IMR-90 (cell line): ENCODE measurements around the gene AMT. TPM values are rescaled to one million over a fixed set of nuclear protein-coding genes. Genes with fewer than 3 reads are reported as not detected.

Source experiments
- ATAC-seq: fragments of 200-7000 bp; cut with Tn5 transposase; 2 replicates; pipeline ENCODE4 v1.9.1; 2020; ENCODE audit warnings: low read depth, mild to moderate bottlenecking, moderate library complexity
- BruUV-seq: library from RNA; stranded (reverse); fragments of 400-500 nt; replicated peaks from 2 replicates; lab custom pipeline; 2021; lab: Mats Ljungman, UMichigan
- CTCF ChIA-PET: fragments of 300-600 bp; formaldehyde crosslinking; extraction: SDS; loops from one replicate; lab custom pipeline; 2021; ENCODE audit warnings: antibody characterized with exemption; lab: Yijun Ruan, JAX
- POLR2A ChIA-PET: fragments of 300-600 bp; sonication (Branson Sonifier 250); formaldehyde crosslinking; loops from one replicate; lab custom pipeline; 2022; ENCODE audit warnings: antibody characterized with exemption; ENCODE audit not compliant: unreplicated experiment; lab: Charles Lee
- DNase-seq: peaks from one replicate; pipeline ENCODE4 v3.0.0; 2013
- H2AFZ ChIP-seq: replicated peaks from 2 replicates; pipeline ENCODE3; 2013; ENCODE audit warnings: low read length, mild to moderate bottlenecking; ENCODE audit not compliant: poor library complexity
- H2AK5ac ChIP-seq: 2 replicates; pipeline ENCODE4 v1.6.1; 2013; ENCODE audit warnings: low read depth, low read length, inconsistent platforms
- H2AK9ac ChIP-seq: replicated peaks from 2 replicates; pipeline ENCODE3; 2013; ENCODE audit warnings: mild to moderate bottlenecking, low read depth, low read length, moderate library complexity; ENCODE audit not compliant: poor library complexity
- H2BK120ac ChIP-seq: 2 replicates; pipeline ENCODE4 v1.6.1; 2013; ENCODE audit warnings: low read depth, low read length, inconsistent platforms
- H2BK15ac ChIP-seq: 3 replicates; pipeline ENCODE4 v1.6.1; 2013; ENCODE audit warnings: low read depth, low read length, inconsistent platforms
- H2BK20ac ChIP-seq: 2 replicates; pipeline ENCODE4 v1.6.1; 2013; ENCODE audit warnings: low read depth, mild to moderate bottlenecking, inconsistent platforms, low read length, moderate library complexity
- H2BK5ac ChIP-seq: 2 replicates; pipeline ENCODE4 v1.6.1; 2013; ENCODE audit warnings: mild to moderate bottlenecking, low read depth, low read length, inconsistent platforms; ENCODE audit not compliant: poor library complexity, severe bottlenecking
- H3K14ac ChIP-seq: replicated peaks from 2 replicates; pipeline ENCODE4 v1.6.1; 2013; ENCODE audit warnings: low read depth, low read length, inconsistent platforms
- H3K18ac ChIP-seq: 2 replicates; pipeline ENCODE4 v1.6.1; 2013; ENCODE audit warnings: low read depth, low read length, control low read depth
- H3K23ac ChIP-seq: 2 replicates; pipeline ENCODE4 v1.6.1; 2013; ENCODE audit warnings: low read depth, low read length, inconsistent platforms
- H3K27ac ChIP-seq: 2 replicates; pipeline ENCODE4 v1.5.1; 2013; ENCODE audit warnings: mild to moderate bottlenecking, control low read depth, low read length; ENCODE audit not compliant: insufficient read depth
- H3K27me3 ChIP-seq: 2 replicates; pipeline ENCODE4 v1.6.1; 2013; ENCODE audit warnings: low read length; ENCODE audit not compliant: control insufficient read depth, insufficient read depth
- H3K36me3 ChIP-seq: 2 replicates; pipeline ENCODE4 v1.6.1; 2013; ENCODE audit warnings: low read length, mixed read lengths; ENCODE audit not compliant: control insufficient read depth, insufficient read depth
- H3K4ac ChIP-seq: 2 replicates; pipeline ENCODE4 v1.6.1; 2013; ENCODE audit warnings: low read depth, low read length, inconsistent platforms
- H3K4me1 ChIP-seq: 2 replicates; pipeline ENCODE4 v1.6.1; 2013; ENCODE audit warnings: low read length, mixed read lengths; ENCODE audit not compliant: control insufficient read depth, insufficient read depth
- H3K4me2 ChIP-seq: 2 replicates; pipeline ENCODE4 v1.6.1; 2013; ENCODE audit warnings: low read depth, mild to moderate bottlenecking, control low read depth, low read length, moderate library complexity
- H3K4me3 ChIP-seq: 2 replicates; pipeline ENCODE4 v1.5.1; 2013; ENCODE audit warnings: low read depth, mild to moderate bottlenecking, control low read depth, low read length, moderate library complexity; ENCODE audit not compliant: insufficient read depth
- H3K56ac ChIP-seq: 2 replicates; pipeline ENCODE4 v1.6.1; 2013; ENCODE audit warnings: low read length, inconsistent platforms; ENCODE audit not compliant: insufficient read depth; ENCODE audit errors: extremely low read depth
- H3K79me1 ChIP-seq, 2 experiments: 2 replicates each; pipeline ENCODE4 v1.6.1; 2013; ENCODE audit warnings: low read length in 2 of 2, inconsistent platforms in 1 of 2, low read depth in 1 of 2
- H3K9ac ChIP-seq: 2 replicates; pipeline ENCODE4 v1.6.1; 2013; ENCODE audit warnings: low read depth, low read length, control low read depth
- H3K9me1 ChIP-seq: 2 replicates; pipeline ENCODE4 v1.6.1; 2013; ENCODE audit warnings: low read length, inconsistent platforms; ENCODE audit not compliant: insufficient read depth
- H3K9me3 ChIP-seq: 2 replicates; pipeline ENCODE4 v1.6.1; 2013; ENCODE audit warnings: low read length; ENCODE audit not compliant: control insufficient read depth, insufficient read depth
- H4K20me1 ChIP-seq: 2 replicates; pipeline ENCODE4 v1.6.1; 2013; ENCODE audit warnings: low read length, inconsistent platforms; ENCODE audit not compliant: insufficient read depth
- H4K5ac ChIP-seq: 2 replicates; pipeline ENCODE4 v1.6.1; 2013; ENCODE audit warnings: mild to moderate bottlenecking, low read depth, low read length, control low read depth
- H4K8ac ChIP-seq, 2 experiments: 2 replicates each; pipeline ENCODE4 v1.6.1; 2013; ENCODE audit warnings: low read depth in 2 of 2, low read length in 2 of 2, control low read depth in 1 of 2, inconsistent platforms in 1 of 2
- H4K91ac ChIP-seq: 2 replicates; pipeline ENCODE4 v1.6.1; 2013; ENCODE audit warnings: low read depth, low read length, inconsistent platforms; ENCODE audit not compliant: insufficient read depth
- MAFK ChIP-seq: IDR thresholded peaks from 2 replicates; pipeline ENCODE4 v1.6.1; 2012; ENCODE audit warnings: low read depth, low read length, improper control_type of control experiment
- MXI1 ChIP-seq: IDR thresholded peaks from 2 replicates; pipeline ENCODE4 v1.6.1; 2012; ENCODE audit warnings: low read depth, mild to moderate bottlenecking, low read length, moderate library complexity, borderline replicate concordance
- POLR2A ChIP-seq: IDR thresholded peaks from 2 replicates; pipeline ENCODE4 v1.6.1; 2012; ENCODE audit warnings: mild to moderate bottlenecking, low read depth, low read length
- WGBS, 2 experiments: methylation state at CpG; one replicate each; pipeline versions ENCODE4 v1.1.5 to v1.1.7; 2013; ENCODE audit warnings: missing lambda C conversion rate in 2 of 2; ENCODE audit not compliant: insufficient read length in 1 of 2; ENCODE audit errors: extremely low coverage in 2 of 2; 5-methylcytosine and 5-hydroxymethylcytosine counted together
- dilution Hi-C: fragments of 300-500 bp; cut with HindIII; formaldehyde crosslinking; loops from one replicate; pipeline ENCODE4 v1.14.3; 2018; ENCODE audit warnings: low sequenced_read_pairs; ENCODE audit not compliant: unreplicated experiment
- in situ Hi-C: fragments of 300-500 bp; cut with MboI; formaldehyde crosslinking; loops from 3 replicates; pipeline ENCODE4 v1.14.3; 2019; ENCODE audit warnings: low sequenced_read_pairs, inconsistent platforms, mixed read lengths
- intact Hi-C: fragments of 100-400 bp; cut with micrococcal nuclease; formaldehyde crosslinking; loops from 2 replicates; pipeline ENCODE4 v1.10.0; 2022
- polyA plus RNA-seq, 3 experiments: library from polyadenylated mRNA; depleted of rRNA; stranded (reverse); fragments of >200 nt; gene quantifications; 2 replicates each; pipeline ENCODE4 v1.2.3, GENCODE V29; 2012; ENCODE audit warnings: low replicate concordance in 1 of 3
- total RNA-seq: library from RNA; depleted of rRNA; stranded (reverse); fragments of >200 nt; gene quantifications from 2 replicates; pipeline ENCODE4 v1.2.3, GENCODE V29; 2012

AMT gene
- total and polyA plus RNA-seq, 2 of the 4 experiments (the other 2 are of a cell fraction) = 0.36 to 5.5 TPM

DNA sequence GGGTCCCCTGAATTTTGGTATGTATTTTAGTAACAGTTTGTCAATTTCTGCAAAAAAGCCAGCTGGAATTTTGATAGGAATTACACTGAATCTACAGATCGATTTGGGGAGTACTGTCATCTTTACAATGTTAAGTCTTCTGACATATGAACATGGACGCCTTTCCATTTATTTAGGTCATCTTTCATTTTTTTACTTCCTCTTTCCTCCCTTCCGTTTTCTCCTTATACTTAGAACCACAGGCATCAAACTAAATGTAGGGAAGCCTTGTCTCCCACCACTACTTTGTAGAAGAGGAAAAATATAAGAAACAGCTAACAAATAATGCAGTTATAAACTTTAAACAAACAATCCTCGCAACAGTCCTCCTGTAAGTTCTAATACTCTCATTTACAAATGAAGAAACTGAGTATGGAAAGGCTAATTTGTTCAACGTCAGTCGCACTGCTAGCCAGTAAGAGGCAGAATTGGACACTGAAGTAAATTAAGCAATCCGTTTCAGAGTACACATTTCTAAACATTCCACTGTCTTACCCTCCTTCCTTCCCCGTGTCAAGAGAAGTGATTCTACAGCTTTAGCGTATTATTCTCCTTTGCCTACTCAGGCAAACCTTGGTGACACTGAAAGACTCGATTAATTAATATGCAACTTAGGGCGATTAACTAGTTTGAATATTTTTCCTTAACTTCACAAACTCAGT lies 36.1 kb downstream of the AMT start:
- H3K18ac ChIP-seq = no peak overlapping the region
- H3K9me3 ChIP-seq = no peaks in the 10 kb centered on the region
- in situ Hi-C loops = no loop called here
- H3K4me3 ChIP-seq = no peak overlapping the region
- DNase-seq (no peak), ATAC-seq (no peak)
- H2BK20ac ChIP-seq = no peak overlapping the region
- no peak overlapping the region for H2AK5ac ChIP-seq
- intact Hi-C loops = no loop called here
- H4K8ac ChIP-seq = no peak overlapping the region
- H4K91ac ChIP-seq = no peak overlapping the region
- H3K36me3 ChIP-seq = peaks cover 5% of the 10 kb centered on the region; the same call in 1 of the 2 replicates
- no peak for TF ChIP-seq POLR2A
- no peak for TF ChIP-seq MAFK
- TF ChIP-seq MXI1 = no peak
- no peak overlapping the region for H3K4me2 ChIP-seq
- POLR2A ChIA-PET = no interaction called here
- H2BK120ac ChIP-seq = no peak overlapping the region
- peaks cover 10% of the 10 kb centered on the region for H3K4me1 ChIP-seq
- H4K20me1 ChIP-seq = peaks cover 99% of the 10 kb centered on the region
- H3K27ac ChIP-seq = no peak overlapping the region
- no peak overlapping the region for H2AK9ac ChIP-seq
- H2BK5ac ChIP-seq = no peak overlapping the region
- H4K5ac ChIP-seq = no peak overlapping the region
- 80% methylated on average over 3 of the region's 11 CpGs; no CpG with 5 or more reads in 1 of the 2 experiments for WGBS, 2 experiments
- H3K9me1 ChIP-seq = peaks cover 7% of the 10 kb centered on the region
- H3K23ac ChIP-seq = no peak overlapping the region
- H3K27me3 ChIP-seq = no peaks in the 10 kb centered on the region
- peaks cover 0 to 38% of the 10 kb centered on the region in 2 experiments; a peak in 3 of 4 replicates for H3K79me1 ChIP-seq
- no TSS peak for BruUV-seq
- no peak overlapping the region for H2BK15ac ChIP-seq
- no peak overlapping the region for H2AFZ ChIP-seq
- H3K56ac ChIP-seq = no peak overlapping the region
- no peak overlapping the region for H3K4ac ChIP-seq
- dilution Hi-C loops = no loop called here
- no peak overlapping the region for H3K9ac ChIP-seq
- CTCF ChIA-PET = no interaction called here
- no peak overlapping the region for H3K14ac ChIP-seq
